Measurements from ENCODE around the gene PTMA. TPM values are rescaled to one million over a fixed set of nuclear protein-coding genes. Genes with fewer than 3 reads are reported as not detected.

PTMA gene
- total RNA-seq, 2 experiments from 2014 or later = 1,404 to 1,416 TPM

GRCh38 chr2:231667096-231667427 lies 41.3 kb upstream of the PTMA start:
- no peaks in the 10 kb centered on the region for H3K27me3 Mint-ChIP-seq
- POLR2A ChIA-PET = interaction anchor here (1.1 kb wide), 1 partner anchor 53 kb away, joined by 4 read pairs; no protein-coding TSS in a partner anchor
- H3K4me1 Mint-ChIP-seq = peaks cover 12% of the 10 kb centered on the region
- H3K36me3 Mint-ChIP-seq = peaks cover 1% of the 10 kb centered on the region
- ATAC-seq (ENCODE audit: low read depth) (no peak), DNase-seq (no peak)
- H3K4me3 Mint-ChIP-seq = no peak overlapping the region
- no peaks in the 10 kb centered on the region for H3K9me3 Mint-ChIP-seq
- no peak overlapping the region for H3K27ac Mint-ChIP-seq

GRCh38 chr2:231667496-231667895 lies 40.8 kb upstream of the PTMA start:
- DNase-seq (no peak), ATAC-seq (ENCODE audit: low read depth) (no peak)
- no peaks in the 10 kb centered on the region for H3K9me3 Mint-ChIP-seq
- H3K4me3 Mint-ChIP-seq = no peak overlapping the region
- H3K27me3 Mint-ChIP-seq = no peaks in the 10 kb centered on the region
- H3K27ac Mint-ChIP-seq = no peak overlapping the region
- peaks cover 1% of the 10 kb centered on the region for H3K36me3 Mint-ChIP-seq
- peaks cover 12% of the 10 kb centered on the region for H3K4me1 Mint-ChIP-seq
- POLR2A ChIA-PET = interaction anchor here (0.7 to 1.1 kb wide), 2 partner anchors 25 to 54 kb away, joined by 3 to 4 read pairs; no protein-coding TSS in a partner anchor

- H3K4me3 Mint-ChIP-seq = no peak overlapping the region
- H3K9me3 Mint-ChIP-seq = no peaks in the 10 kb centered on the region
- H3K36me3 Mint-ChIP-seq = peaks cover 1% of the 10 kb centered on the region
- no peaks in the 10 kb centered on the region for H3K27me3 Mint-ChIP-seq
- H3K4me1 Mint-ChIP-seq = peaks cover 8% of the 10 kb centered on the region
- H3K27ac Mint-ChIP-seq = no peak overlapping the region
- POLR2A ChIA-PET = no interaction called here
- DNase-seq (no peak), ATAC-seq (ENCODE audit: low read depth) (no peak)
These were observed 39.3 kb upstream of the PTMA start for GRCh38 chr2:231668981-231669380.

GRCh38 chr2:231671270-231672050 lies 36.9 kb upstream of the PTMA start:
- H3K27me3 Mint-ChIP-seq = no peaks in the 10 kb centered on the region
- no peak overlapping the region for H3K4me3 Mint-ChIP-seq
- no peaks in the 10 kb centered on the region for H3K9me3 Mint-ChIP-seq
- DNase-seq = no peak
- POLR2A ChIA-PET = interaction anchor here (1.4 to 7.3 kb wide), 3 partner anchors 9 to 58 kb away, joined by 4 to 93 read pairs (median 11); partner anchors contain the start of gene PTMA
- no peak for ATAC-seq (ENCODE audit: low read depth)
- peaks cover 11% of the 10 kb centered on the region for H3K4me1 Mint-ChIP-seq
- H3K36me3 Mint-ChIP-seq = no peaks in the 10 kb centered on the region
- H3K27ac Mint-ChIP-seq = no peak overlapping the region

GRCh38 chr2:231672617-231673347 lies 35.5 kb upstream of the PTMA start:
- no peak overlapping the region for H3K4me3 Mint-ChIP-seq
- H3K36me3 Mint-ChIP-seq = no peaks in the 10 kb centered on the region
- H3K9me3 Mint-ChIP-seq = no peaks in the 10 kb centered on the region
- ATAC-seq (ENCODE audit: low read depth) (no peak), DNase-seq (no peak)
- POLR2A ChIA-PET = interaction anchor here (1.1 to 7.3 kb wide), 4 partner anchors 11 to 59 kb away, joined by 3 to 93 read pairs (median 8); partner anchors contain the start of gene PTMA
- peaks cover 1% of the 10 kb centered on the region for H3K27me3 Mint-ChIP-seq
- peaks cover 13% of the 10 kb centered on the region for H3K4me1 Mint-ChIP-seq
- H3K27ac Mint-ChIP-seq = no peak overlapping the region

- peaks cover 2% of the 10 kb centered on the region for H3K27me3 Mint-ChIP-seq
- POLR2A ChIA-PET = interaction anchor here (1.1 to 7.3 kb wide), 3 partner anchors 36 to 60 kb away, joined by 3 to 93 read pairs (median 11); partner anchors contain the start of gene PTMA
- H3K36me3 Mint-ChIP-seq = no peaks in the 10 kb centered on the region
- H3K27ac Mint-ChIP-seq = peak overlapping the region; percentile 76
- no peak for ATAC-seq (ENCODE audit: low read depth)
- H3K4me3 Mint-ChIP-seq = no peak overlapping the region
- no peak for DNase-seq
- H3K4me1 Mint-ChIP-seq = peaks cover 13% of the 10 kb centered on the region
- no peaks in the 10 kb centered on the region for H3K9me3 Mint-ChIP-seq
These were observed 35.0 kb upstream of the PTMA start for GRCh38 chr2:231673348-231673770.

- no peaks in the 10 kb centered on the region for H3K36me3 Mint-ChIP-seq
- no peaks in the 10 kb centered on the region for H3K9me3 Mint-ChIP-seq
- H3K27me3 Mint-ChIP-seq = peaks cover 4% of the 10 kb centered on the region
- DNase-seq = peak; percentile 76
- POLR2A ChIA-PET = interaction anchor here (0.5 to 7.3 kb wide), 7 partner anchors 13 to 61 kb away, joined by 3 to 93 read pairs (median 10); partner anchors contain the start of gene PTMA
- H3K4me1 Mint-ChIP-seq = peaks cover 13% of the 10 kb centered on the region
- ATAC-seq (ENCODE audit: low read depth) = peak; percentile 71
- H3K4me3 Mint-ChIP-seq = no peak overlapping the region
- peak overlapping the region; percentile 58 for H3K27ac Mint-ChIP-seq
These were observed 33.6 kb upstream of the PTMA start for GRCh38 chr2:231674587-231675338.

- H3K36me3 Mint-ChIP-seq = no peaks in the 10 kb centered on the region
- POLR2A ChIA-PET = interaction anchor here (4.3 to 7.3 kb wide), 3 partner anchors 33 to 62 kb away, joined by 36 to 93 read pairs (median 42); partner anchors contain the start of gene PTMA
- H3K4me1 Mint-ChIP-seq = peaks cover 11% of the 10 kb centered on the region
- no peak for ATAC-seq (ENCODE audit: low read depth)
- no peak for DNase-seq
- peaks cover 9% of the 10 kb centered on the region for H3K27me3 Mint-ChIP-seq
- no peak overlapping the region for H3K27ac Mint-ChIP-seq
- no peak overlapping the region for H3K4me3 Mint-ChIP-seq
- H3K9me3 Mint-ChIP-seq = no peaks in the 10 kb centered on the region
These were observed 32.1 kb upstream of the PTMA start for GRCh38 chr2:231676243-231676642.

- peaks cover 22% of the 10 kb centered on the region for H3K27me3 Mint-ChIP-seq
- H3K4me1 Mint-ChIP-seq = peaks cover 13% of the 10 kb centered on the region
- POLR2A ChIA-PET = interaction anchor here (0.6 to 7.3 kb wide), 9 partner anchors 12 to 121 kb away, joined by 3 to 93 read pairs (median 6); partner anchors contain the start of gene PTMA
- no peaks in the 10 kb centered on the region for H3K9me3 Mint-ChIP-seq
- DNase-seq (peak; percentile 82), ATAC-seq (ENCODE audit: low read depth) (peak; percentile 65)
- H3K36me3 Mint-ChIP-seq = no peaks in the 10 kb centered on the region
- H3K4me3 Mint-ChIP-seq = no peak overlapping the region
- no peak overlapping the region for H3K27ac Mint-ChIP-seq
These were observed 30.7 kb upstream of the PTMA start for GRCh38 chr2:231677632-231678104.

GRCh38 chr2:231679908-231680284 lies 28.4 kb upstream of the PTMA start:
- H3K27ac Mint-ChIP-seq = no peak overlapping the region

GRCh38 chr2:231680285-231680991 lies 27.9 kb upstream of the PTMA start:
- ATAC-seq (ENCODE audit: low read depth) (no peak), DNase-seq (no peak)
- H3K36me3 Mint-ChIP-seq = no peaks in the 10 kb centered on the region
- H3K9me3 Mint-ChIP-seq = no peaks in the 10 kb centered on the region
- H3K27me3 Mint-ChIP-seq = peaks cover 25% of the 10 kb centered on the region
- H3K4me3 Mint-ChIP-seq = no peak overlapping the region
- POLR2A ChIA-PET = interaction anchor here (1.3 to 1.7 kb wide), 2 partner anchors 29 to 35 kb away, joined by 3 to 4 read pairs; no protein-coding TSS in a partner anchor
- no peak overlapping the region for H3K27ac Mint-ChIP-seq
- peaks cover 8% of the 10 kb centered on the region for H3K4me1 Mint-ChIP-seq

More at GRCh38 chr2:231679908-231680284, 28.4 kb upstream of the PTMA start:
- ATAC-seq (ENCODE audit: low read depth) = no peak
- no peak overlapping the region for H3K4me3 Mint-ChIP-seq
- peaks cover 24% of the 10 kb centered on the region for H3K27me3 Mint-ChIP-seq
- no peaks in the 10 kb centered on the region for H3K9me3 Mint-ChIP-seq
- DNase-seq = no peak
- POLR2A ChIA-PET = interaction anchor here (1.3 to 1.7 kb wide), 2 partner anchors 29 to 35 kb away, joined by 3 to 4 read pairs; no protein-coding TSS in a partner anchor
- peaks cover 13% of the 10 kb centered on the region for H3K4me1 Mint-ChIP-seq
- H3K36me3 Mint-ChIP-seq = no peaks in the 10 kb centered on the region

Measured in activated naive CD8-positive, alpha-beta T cell treated with anti-CD3 and anti-CD28 coated beads, Interleukin-2, amount 10 ng/mL, durations not matched to agents 7 days and 5 days (primary cell).